Measurements from ENCODE around the gene TLE7.

TLE7 gene

GRCh38 chr16:71449020-71449419 is 7.2 kb upstream of the TLE7 start:
- in situ Hi-C loops (cut with HindIII; ENCODE audit: low sequenced_read_pairs) = no loop called here

DNA sequence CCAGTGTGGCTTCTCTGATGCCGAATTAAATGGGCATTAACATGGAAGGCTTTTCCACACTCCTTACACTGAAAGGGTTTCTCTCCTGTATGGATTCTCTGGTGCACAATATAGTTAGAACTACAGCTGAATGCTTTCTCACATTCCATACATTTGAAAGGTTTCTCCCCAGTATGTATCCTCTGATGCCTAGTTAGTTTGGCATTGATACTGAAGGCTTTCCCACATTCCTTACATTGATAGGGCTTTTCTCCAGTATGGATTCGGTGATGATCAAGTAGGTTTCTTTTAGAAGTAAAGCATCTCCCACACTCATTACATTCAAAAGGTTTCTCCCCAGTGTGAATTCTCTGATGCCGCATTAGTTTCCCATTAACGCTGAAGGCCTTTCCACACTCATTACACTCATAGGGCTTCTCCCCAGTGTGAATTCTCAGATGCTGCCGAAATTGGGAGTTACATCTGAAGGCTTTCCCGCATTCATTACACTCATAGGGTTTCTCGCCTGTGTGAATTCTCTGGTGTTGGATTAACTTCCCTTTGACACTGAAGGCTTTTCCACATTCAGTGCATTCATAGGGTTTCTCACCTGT is 6.5 kb upstream of the TLE7 start:
- in situ Hi-C loops (cut with HindIII; ENCODE audit: low sequenced_read_pairs) = no loop called here

GRCh38 chr16:71443714-71444113 is 1.9 kb upstream of the TLE7 start:
- in situ Hi-C loops (cut with HindIII; ENCODE audit: low sequenced_read_pairs) = no loop called here

DNA sequence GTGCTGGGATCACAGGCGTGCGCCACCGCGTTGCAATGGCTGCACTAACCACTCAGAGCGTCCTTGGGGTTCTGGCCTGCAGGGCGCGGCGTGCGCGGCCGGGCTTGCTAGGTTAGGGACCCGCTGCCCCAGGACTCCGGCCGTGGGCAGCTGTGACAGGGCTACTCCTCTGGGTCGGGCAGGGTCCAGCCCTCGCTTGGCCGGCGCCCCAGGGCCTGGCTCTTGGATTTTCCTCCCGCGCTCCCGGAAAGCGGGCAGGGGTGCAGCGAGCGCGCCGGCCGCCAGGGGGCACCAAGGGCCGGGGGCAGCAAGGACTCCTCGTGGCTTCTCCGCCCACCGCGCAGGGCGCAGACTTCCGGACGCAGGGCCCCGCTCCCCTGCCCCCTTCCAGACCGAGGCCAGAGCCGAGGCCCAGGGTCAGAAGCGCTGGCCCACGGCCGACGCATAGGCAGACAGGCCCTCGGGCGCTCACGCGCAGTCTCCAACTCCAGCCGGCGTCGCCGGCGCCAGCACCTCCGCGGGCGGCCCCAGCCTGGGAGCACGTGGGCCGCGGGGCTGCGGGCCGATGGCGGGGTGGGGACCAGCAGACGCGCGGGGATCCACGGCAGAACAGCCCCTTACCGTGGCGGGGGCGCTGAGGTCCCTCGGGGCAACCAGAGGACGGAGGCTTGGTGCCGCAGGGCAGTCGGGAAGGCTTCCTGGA is 355 bp downstream of the TLE7 start:
- in situ Hi-C loops (cut with HindIII; ENCODE audit: low sequenced_read_pairs) = no loop called here

- in situ Hi-C loops (cut with HindIII; ENCODE audit: low sequenced_read_pairs) = no loop called here
Measured at GRCh38 chr16:71440669-71441347, 1.0 kb downstream of the TLE7 start.

DNA sequence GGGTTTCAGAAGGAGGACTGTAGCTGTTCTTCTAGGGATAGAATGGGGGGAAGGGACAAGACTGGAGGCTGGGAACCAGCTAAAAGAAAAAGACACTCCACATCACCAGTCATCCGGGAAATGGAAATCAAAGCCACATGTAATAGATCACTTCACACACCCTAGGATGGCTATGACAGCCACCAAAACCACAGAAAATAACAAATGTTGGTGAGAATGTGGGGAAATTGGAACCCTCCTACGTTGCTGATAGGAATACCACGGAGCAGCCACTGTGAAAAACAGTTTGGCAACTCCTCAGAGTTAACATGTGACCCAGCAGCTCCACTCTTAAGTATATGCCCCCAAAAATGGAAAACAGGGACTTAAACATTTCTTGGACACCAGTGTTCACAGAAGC is 2.3 kb downstream of the TLE7 start:
- in situ Hi-C loops (cut with HindIII; ENCODE audit: low sequenced_read_pairs) = no loop called here

DNA sequence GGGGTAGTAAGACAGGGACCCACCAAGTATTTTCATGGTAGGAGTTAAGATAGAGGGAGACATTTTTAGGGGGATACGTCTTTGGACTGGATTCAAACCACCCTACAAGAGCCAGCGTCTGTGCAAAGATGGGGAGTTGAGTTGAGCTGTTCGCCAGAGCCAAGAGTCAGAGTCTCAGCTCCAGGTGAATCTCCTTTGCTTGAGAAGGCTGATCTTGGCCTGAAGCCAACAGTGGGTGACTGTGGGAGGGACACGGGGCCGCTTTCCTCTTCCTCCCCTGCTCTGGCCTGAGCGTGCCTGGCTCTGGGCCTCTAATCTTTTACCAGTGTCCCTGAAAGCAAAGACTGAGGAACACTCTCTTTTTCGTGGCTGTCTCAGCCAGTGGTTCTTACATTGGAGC is 5.4 kb downstream of the TLE7 start:
- in situ Hi-C loops (cut with HindIII; ENCODE audit: low sequenced_read_pairs) = no loop called here

GRCh38 chr16:71432906-71433305 is 8.9 kb downstream of the TLE7 start:
- in situ Hi-C loops (cut with HindIII; ENCODE audit: low sequenced_read_pairs) = no loop called here

DNA sequence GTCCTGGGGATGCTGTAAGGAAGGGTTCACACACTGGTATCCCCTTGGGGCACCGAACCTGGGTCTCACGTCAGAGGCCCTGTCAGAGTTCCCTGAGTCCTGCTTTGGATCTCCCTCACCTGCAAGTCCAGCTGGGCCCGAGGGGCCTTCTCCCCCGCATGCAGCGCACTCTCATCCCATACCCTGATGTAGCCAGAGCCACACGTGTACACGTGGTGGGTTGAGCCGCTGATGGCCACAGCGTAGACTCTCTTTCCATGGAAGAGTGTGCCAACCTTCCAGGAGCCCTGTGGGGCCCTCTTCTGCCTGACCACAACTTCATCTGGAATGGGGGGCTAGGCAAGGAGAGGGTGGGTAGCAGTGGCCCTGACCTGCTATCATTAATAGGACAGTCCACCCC is 9.9 kb downstream of the TLE7 start:
- in situ Hi-C loops (cut with HindIII; ENCODE audit: low sequenced_read_pairs) = no loop called here

- in situ Hi-C loops (cut with HindIII; ENCODE audit: low sequenced_read_pairs) = no loop called here
Measured at GRCh38 chr16:71431176-71431575, 10.7 kb downstream of the TLE7 start.

DNA sequence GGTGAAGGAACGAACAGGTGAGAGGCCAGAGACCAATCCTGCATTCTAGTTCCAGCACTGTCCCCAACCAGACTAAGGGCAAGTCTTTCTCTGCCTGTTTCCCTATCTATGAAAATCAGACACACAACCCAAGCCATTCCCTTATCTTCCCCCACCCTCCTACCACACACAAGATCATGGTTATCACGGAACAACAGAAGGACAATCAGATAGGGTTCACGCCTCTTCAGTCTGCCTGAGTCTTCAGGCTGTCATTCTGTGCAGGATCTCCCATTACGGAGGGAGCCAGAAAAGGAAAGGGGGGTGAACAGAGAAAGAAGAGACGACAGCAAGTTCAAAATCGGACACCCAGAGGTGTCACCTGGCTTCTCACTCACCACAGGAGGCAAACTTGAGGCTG is 11.1 kb downstream of the TLE7 start:
- in situ Hi-C loops (cut with HindIII; ENCODE audit: low sequenced_read_pairs) = no loop called here

DNA sequence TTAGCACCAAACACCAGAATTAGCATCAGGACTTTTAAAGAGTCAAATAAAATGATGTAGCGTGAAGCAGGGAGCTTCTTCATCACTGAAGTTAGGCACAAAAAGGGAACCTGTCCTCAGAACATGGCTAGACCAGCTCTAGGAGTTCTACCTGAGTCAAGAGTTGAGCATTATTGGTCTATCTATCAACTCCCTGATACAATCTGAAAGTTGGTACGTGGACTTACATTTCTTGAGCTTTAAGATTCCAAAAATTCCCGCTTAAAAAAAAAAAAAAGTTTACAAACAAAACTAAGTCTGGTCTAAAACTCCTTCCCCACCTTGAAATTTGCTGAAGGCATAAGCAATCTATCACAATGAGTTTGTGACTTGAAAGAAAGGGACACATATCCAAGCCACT is 12.3 kb downstream of the TLE7 start:
- in situ Hi-C loops (cut with HindIII; ENCODE audit: low sequenced_read_pairs) = no loop called here

GRCh38 chr16:71428883-71429282 is 13.0 kb downstream of the TLE7 start:
- in situ Hi-C loops (cut with HindIII; ENCODE audit: low sequenced_read_pairs) = no loop called here

DNA sequence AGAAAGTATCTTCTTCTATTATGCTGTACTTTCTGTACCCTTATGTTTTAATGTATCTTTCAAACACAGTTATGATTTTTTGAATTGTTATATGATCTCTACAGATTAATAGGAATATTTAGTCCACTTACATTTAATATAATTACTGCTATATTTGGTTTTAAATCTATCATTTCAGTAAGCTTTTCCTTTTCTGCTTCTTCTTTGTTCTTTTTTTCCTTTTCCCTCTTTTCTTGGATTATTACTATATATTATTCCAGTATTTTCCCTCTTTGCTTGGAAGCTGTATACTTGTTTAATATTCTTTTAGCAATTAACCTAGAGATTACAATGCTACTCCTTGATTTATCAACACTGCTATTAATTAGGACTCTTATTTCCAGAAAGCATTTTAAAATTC is 13.5 kb downstream of the TLE7 start:
- in situ Hi-C loops (cut with HindIII; ENCODE audit: low sequenced_read_pairs) = no loop called here

DNA sequence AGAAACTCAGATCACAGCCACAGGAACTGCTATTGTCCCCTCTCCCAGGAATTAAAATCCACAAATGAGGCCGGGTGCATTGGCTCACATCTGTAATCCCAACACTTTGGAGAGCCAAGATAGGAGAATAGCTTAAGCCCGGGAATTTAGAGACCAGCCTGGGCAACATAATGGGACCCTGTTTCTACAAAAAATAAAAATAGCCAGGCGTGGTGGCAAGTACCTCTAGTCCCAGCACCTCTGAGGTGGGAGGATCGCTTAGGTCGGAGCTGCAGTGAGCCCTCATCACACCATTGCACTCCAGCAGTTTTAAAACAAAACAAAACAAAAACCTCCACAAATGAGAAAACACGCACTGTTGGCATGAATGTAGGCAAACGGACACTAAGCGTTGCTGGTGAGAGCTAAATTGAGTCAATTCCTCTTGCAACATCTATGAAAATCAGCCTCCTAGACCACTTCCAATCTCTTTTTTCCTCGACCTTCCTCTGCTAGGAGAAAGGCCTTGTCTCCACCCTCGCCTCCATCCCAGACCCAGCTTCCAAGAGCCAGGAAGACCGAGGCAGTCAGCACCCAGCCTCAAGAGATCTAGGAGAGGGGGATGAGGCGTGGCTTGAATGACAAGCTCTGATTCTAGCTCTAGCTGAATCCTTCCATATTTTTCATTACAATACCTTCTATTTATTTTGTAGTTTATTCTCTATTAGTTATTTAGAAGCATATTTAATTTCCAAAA is 14.8 kb downstream of the TLE7 start:
- in situ Hi-C loops (cut with HindIII; ENCODE audit: low sequenced_read_pairs) = no loop called here

- in situ Hi-C loops (cut with HindIII; ENCODE audit: low sequenced_read_pairs) = no loop called here
Measured at GRCh38 chr16:71426069-71426879, 15.6 kb downstream of the TLE7 start.

- in situ Hi-C loops (cut with HindIII; ENCODE audit: low sequenced_read_pairs) = no loop called here
Measured at GRCh38 chr16:71425746-71426068, 16.1 kb downstream of the TLE7 start.

DNA sequence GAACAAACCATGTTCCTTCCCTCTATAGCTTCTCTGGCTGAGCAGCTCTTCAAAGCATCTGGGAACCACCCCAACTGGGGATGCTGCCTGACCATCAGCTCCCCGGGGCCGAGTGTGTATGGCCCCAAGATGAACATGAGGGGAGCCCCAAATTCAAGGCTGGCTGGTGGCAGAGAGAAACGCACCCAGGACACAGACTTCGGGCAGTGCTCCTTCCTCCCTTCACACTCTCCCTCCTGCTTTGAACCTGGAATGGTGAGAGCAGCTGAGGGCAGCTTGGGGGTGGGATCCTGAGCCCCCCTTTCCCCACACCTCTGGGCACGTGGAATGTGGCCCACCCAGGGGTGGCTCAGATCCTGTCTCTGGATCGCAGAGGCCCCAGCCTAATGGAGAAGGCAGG is 17.2 kb downstream of the TLE7 start:
- in situ Hi-C loops (cut with HindIII; ENCODE audit: low sequenced_read_pairs) = no loop called here

DNA sequence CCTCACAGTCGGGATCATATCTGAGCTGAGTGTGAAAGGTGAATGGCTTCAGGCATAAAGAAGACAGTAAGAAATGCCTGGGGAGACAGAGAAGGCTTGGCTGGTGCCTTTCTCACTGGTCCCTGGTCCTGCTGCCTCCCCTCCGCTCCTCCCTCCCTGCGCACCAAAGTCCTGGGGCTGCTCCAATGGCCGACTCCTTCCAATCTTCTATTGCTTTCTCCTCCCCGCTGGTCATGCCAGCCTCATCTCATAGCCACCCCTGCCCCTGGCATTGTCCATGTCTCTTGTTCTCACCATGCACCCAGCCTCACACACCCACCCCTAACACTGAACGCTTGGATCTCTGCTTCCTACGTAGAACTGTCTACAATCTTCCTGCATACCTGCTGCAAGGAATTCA is 18.0 kb downstream of the TLE7 start:
- in situ Hi-C loops (cut with HindIII; ENCODE audit: low sequenced_read_pairs) = no loop called here

DNA sequence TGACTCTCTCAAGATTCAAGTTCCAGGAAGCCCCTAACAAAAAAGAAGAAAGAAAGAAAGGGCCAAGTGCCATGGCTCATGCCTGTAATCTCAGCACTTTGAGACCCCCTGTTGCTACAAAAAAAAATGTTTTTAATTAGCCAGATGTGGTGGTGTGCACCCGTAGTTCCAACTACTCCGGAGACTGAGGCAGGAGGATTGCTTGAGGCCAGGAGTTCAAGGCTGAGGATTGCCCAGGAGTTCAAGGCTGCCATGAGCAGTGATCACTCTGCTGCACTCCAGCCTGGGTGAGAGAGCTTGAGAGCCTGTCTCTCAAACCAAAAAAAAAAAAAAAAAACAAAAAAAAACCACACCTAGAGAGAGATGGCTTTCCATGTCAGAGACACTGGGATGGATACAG is 18.8 kb downstream of the TLE7 start:
- in situ Hi-C loops (cut with HindIII; ENCODE audit: low sequenced_read_pairs) = no loop called here

GRCh38 chr16:71421911-71422310 is 19.9 kb downstream of the TLE7 start:
- in situ Hi-C loops (cut with HindIII; ENCODE audit: low sequenced_read_pairs) = no loop called here

Measured in DLD1 (cell line).